Astrocyte of the cerebellum (primary cell): Measurements from ENCODE around the gene ARHGEF26.

Experiments
- DNase-seq: peaks from one replicate; pipeline ENCODE4 v3.0.0-alpha.2; 2011; ENCODE audit warnings: low read depth
- H3K4me3 ChIP-seq: 2 replicates; pipeline ENCODE4 v1.5.1; 2011; ENCODE audit warnings: mild to moderate bottlenecking, low read depth, low read length, moderate library complexity
- CTCF ChIP-seq: IDR thresholded peaks from 2 replicates; pipeline ENCODE4 v1.5.1; 2012; ENCODE audit warnings: low read length, low read depth, moderate library complexity, mild to moderate bottlenecking; ENCODE audit errors: missing control alignments
- in situ Hi-C: cut with HindIII; loops from 2 replicates; pipeline ENCODE4 v1.10.0; 2017; ENCODE audit warnings: low sequenced_read_pairs

Gene ARHGEF26

GRCh38 chr3:154113609-154114008, 7.6 kb upstream of the ARHGEF26 start:
- no peak for TF ChIP-seq CTCF
- no peak overlapping the region for H3K4me3 ChIP-seq
- in situ Hi-C loops: no loop called here
- no peak for DNase-seq

GRCh38 chr3:154115332-154115731, 5.9 kb upstream of the ARHGEF26 start:
- no peak overlapping the region for H3K4me3 ChIP-seq
- in situ Hi-C loops: no loop called here
- no peak for TF ChIP-seq CTCF
- no peak for DNase-seq

- DNase-seq: no peak
- in situ Hi-C loops: no loop called here
- H3K4me3 ChIP-seq: no peak overlapping the region
- no peak for TF ChIP-seq CTCF
These were observed 1.2 kb upstream of the ARHGEF26 start for GRCh38 chr3:154119951-154120350.

GRCh38 chr3:154121701-154122551, 736 bp downstream of the ARHGEF26 start:
- no peak for TF ChIP-seq CTCF
- peak overlapping the region; percentile 84 for H3K4me3 ChIP-seq
- in situ Hi-C loops: no loop called here
- DNase-seq: no peak

GRCh38 chr3:154122552-154122911, 1.3 kb downstream of the ARHGEF26 start:
- TF ChIP-seq CTCF: no peak
- no peak for DNase-seq
- in situ Hi-C loops: no loop called here
- H3K4me3 ChIP-seq: peak overlapping the region; percentile 84

DNA sequence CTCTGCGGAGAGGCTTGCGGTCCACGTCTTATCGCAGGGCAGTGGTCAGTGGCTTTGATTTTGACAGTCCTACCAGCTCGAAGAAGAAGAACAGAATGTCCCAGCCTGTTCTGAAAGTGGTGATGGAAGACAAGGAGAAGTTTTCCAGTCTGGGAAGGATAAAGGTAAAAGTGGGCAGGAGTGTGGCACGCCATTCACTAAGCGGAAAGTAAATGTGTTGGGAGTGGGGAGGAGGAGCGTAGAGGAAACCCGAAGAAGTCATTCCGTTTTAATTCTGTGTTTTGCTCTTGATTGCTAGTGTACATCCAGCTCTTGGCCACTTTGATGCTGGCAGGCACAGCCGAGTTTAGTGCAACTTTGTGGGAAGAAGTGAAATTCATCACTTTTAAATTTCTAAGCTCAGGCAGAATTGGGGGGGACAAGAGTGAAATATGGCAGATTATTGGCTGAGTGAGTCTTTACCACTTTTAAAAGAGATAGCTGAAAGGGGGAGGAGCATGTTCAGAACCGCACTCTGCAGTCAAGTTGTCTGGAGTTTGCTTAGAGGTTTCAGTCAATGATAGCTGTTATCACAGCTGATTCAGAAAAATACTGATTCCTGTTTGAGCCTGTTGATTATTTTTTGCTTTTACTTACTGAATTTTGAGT, 1.8 kb downstream of the ARHGEF26 start:
- peak; percentile 1 for DNase-seq
- no peak for TF ChIP-seq CTCF
- in situ Hi-C loops: no loop called here
- H3K4me3 ChIP-seq: peak overlapping the region; percentile 84
